Inflammatory macrophage treated with lipopolysaccharide for 4 hours (primary cell): ENCODE measurements around the gene FMN2.

Source experiments
- DNase-seq: peaks from one replicate; pipeline ENCODE4 v3.0.0-alpha.2; 2020

FMN2 gene

DNA sequence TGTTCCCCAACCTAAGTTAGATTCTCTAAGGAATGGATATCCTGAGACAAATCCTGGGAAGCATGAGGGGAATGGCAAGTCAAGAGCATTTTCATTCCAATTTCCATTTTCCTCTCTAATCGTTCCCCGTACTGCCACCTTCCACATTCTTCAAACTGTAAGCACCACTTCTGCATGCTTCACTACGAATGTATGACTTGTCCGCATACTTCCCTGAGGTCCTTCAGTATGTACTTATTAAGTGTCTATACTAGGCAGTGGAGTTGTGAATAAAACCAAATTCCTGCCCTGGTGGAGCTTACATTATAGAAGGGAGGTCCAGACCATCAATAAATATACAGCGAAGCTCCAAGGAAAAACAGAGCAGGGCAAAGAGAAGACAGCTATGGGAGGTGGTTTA, 365.5 kb downstream of the FMN2 start:
- DNase-seq, result no peak

DNA sequence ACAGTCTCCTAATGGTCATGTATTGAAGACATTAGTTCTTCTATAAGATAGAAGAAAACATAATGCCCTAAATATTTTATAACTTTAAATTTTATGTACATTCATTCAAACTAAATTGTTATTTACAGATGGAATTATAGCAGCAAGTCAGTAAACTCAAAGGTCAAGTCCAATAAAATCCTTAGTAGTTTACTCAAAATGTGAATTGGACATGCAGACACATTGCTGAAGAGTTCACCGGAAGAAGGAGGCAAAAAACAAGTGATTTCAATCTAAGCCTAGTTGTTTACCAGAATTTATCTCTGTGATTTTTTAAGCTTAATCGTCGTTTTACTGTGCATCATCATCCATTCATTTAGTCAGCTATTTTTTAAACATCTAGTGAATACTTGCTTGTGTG, 370.6 kb downstream of the FMN2 start:
- no peak for DNase-seq

DNA sequence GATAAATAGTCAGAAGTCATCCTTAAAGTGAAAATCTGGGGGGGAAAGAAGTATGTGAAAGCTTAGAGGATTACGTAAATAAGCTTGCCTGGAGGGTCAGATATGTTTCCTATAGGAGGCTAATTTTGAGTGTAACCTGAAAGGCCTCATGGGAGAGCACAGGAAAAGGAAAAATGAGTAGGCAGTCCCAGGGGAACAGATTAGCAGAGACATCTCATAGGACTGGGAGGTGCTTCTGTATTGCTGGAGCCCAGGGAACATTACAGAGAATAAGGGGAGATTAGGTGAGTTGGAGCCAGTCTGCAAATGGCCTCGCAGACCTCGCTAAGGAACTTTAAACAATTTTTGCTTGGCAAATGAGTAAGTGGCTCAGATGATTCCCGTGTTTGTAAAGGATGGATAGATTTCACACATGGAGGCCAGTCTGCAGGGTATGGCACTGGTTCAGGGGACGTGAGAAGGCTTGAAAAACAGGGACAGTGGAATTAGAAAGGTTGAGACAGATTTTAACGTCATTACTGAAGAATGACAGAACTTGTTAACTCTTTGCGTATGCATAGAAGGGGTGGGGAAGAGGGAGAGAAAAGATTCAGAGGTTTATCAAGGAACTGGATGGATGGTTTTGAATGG, 371.2 kb downstream of the FMN2 start:
- no peak for DNase-seq

DNA sequence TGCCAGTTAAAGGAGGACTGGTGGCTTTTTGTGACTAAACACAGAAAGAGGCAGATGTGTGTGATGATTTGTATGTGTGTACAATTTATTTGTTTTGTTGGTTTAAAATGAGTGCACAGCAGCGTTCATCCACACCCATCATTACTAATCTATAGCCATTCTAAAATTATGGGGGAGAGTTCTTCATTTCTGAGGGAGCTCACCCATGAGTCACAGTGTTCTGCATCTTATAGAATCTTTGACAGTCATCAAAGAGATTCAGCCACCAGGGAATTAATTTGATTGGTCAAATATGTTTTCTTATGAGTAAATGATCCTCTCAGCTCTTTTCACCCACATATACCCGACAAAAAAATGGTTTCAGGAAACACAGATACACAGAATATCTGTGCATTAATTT, 372.4 kb downstream of the FMN2 start:
- DNase-seq, result no peak

DNA sequence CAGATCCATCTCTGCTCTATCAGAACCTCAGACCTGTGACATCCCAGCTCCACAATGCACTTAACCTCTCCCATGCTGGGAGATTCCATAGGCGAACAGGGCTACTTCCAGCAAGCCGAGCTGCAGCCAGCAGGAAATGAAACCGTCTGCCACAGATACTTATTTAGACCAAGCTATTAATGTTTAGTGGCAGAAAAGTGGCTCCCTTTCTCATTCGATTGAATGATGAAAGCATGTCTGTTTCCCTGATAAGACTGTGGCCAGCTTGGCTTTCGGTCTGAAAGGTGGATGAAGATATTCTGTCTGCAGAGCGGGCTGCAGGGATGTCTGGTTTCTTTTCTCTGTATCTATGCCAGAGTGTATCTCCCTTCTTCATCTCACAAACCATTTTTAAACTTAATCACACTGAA, 373.9 kb downstream of the FMN2 start:
- no peak for DNase-seq

DNA sequence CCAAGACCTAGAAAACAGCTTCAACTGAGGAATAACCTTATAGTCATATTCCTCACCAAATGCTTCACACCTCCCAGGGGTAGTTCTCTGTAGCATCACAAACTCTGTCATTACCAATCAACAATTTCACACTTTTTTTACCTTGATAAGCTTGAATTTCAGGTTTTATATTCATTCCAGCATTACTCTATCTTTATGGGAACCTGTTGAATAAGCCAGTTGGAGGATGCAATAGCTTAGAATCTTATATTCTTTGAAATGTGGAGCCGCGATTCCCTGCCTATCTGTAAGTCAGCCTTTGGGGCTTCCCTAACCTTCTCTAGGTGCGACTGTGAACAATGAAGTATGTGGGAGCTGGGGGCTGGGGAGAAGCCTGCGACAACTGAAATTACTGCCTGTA, 374.8 kb downstream of the FMN2 start:
- no peak for DNase-seq

DNA sequence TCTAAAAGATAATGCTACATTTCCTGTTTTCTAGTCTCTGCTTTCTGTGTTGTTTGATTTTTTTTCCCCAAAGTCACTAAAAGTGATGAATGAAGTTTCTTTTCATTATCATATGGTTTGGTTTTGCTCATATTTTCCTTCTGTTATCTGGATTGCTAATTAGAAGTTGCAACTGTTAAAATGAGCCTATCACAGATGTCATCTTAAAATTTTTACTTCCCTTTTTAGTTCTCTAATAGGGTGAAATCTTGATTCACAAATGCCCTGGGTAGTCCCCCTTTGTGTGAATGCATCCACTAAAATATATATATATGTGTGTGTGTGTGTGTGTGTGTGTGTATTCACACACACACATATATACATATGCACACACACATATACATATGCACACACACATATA, 376.2 kb downstream of the FMN2 start:
- no peak for DNase-seq

DNA sequence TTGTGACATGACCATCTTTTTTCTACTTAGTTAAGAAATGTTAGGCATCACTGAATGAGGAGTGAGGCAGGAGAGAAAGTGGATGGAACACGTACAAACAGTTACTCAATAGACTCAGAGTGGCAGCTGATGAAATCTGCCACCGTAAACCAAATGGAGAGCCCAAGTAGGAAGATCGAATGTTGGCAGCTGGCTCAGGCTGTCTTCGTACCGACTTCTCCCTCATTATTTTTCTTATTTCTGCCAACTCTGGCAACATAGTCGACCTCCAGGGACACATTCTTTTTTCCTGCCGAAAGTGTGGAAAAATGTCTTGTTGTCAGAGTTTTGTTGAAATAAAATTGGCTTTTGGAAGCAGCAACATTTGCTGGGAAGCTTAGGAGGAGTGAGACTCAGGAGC, 377.0 kb downstream of the FMN2 start:
- no peak for DNase-seq

DNA sequence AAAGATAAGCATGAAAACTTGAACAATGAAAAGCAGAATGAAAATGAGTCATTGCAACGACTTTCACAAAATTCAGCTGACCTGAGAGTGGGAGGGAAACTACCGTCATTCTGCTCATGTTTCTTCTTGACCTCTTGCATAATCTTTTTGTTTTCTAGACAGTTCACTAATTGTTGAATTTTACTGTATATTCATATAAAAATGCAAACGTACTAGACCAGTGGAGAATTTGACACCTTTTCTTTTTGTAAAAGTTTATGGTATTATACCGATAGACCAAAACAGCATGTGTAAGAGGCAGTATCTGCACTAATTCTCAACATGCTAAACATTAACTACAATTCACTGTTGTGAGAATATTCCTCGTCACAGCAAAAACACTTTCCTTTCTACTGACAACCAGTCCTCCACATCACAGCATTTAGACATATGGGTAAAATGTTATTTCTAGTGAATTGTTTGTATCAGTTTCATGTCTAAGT, 382.5 kb downstream of the FMN2 start:
- DNase-seq, result peak; percentile 26

DNA sequence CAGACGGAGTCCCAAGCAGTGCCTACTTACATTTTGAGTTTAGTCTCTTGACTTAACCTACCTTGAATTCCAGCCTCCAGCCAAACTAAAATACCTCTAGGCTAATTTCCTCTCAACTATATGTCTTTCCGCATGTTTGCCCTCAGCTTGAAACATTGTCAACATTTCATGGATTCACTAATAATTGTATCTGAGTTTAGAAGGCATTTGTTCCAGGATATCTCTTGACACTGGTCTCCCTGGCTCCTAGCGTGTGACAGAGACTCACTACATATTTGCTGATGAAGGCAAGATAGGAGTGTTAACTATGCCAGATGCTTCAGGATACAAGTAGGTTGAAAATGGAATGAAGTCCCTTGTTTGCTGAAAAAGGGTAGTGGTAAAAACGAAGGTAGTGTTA, 384.1 kb downstream of the FMN2 start:
- DNase-seq, result no peak

DNA sequence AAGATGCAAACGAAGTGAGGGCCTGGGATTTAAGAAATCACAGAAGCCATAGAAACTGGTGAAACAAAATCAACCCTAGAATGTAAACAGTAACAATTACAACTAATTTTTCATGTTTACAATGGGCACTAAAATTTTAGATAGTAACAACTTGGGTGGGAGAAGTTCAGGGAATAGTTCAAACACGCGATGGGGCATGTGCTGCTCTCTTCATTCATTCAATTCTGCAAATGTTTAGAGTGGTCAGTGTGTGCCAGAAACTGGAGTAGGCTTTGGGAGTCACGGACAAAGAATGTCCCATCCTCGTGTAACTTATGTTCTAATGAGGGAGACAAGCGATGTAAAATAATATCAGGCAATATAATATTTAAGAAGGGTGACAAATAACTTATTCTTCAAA, 386.9 kb downstream of the FMN2 start:
- DNase-seq, result no peak

DNA sequence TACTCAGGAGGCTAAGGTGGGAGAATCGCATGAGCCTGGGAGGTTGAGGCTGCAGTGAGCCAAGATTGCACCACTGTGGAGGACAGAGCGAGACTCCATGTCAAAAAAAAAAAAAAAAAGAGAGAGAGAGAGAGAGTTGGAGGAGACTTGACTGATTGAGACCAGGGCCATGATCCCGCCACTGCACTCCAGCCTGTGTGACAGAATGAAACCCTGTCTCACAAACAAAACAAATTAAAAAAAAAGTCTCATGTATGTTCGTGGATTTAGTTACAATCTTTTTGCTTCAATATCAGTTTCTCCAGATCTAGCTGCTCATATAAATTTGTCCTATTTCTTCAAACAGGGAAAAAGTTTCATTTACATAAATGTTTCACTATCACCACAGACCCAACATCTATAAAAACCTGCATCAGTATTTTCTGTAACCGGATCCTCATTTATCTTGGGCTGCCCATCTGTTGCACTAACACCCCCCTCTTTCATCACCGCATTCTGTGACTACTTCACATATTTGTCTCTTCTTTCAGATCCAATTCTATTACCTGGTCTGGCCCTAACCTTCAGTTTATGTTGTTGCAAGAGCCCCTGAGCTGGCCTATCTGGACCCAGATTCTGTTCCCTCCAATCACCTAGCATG, 393.2 kb downstream of the FMN2 start:
- no peak for DNase-seq

DNA sequence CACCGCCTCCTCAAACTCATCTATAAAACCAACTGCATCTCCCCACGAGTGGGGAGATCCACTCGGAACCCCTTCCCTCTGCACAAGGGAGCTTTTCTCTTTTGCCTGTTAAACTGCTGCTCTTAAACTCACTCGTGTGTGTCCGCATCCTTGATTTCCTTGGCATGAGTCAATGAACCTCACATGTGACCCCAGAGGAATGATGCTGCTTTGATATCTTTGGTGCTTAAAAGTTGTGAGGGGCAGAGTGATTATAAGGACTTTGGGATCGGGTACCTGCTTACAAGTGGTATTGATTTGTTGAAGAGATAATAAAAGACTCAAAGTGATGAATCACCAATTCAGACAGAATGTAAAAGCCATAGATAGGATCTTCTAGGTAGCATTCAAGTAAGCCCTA, 394.9 kb downstream of the FMN2 start:
- DNase-seq, result no peak

DNA sequence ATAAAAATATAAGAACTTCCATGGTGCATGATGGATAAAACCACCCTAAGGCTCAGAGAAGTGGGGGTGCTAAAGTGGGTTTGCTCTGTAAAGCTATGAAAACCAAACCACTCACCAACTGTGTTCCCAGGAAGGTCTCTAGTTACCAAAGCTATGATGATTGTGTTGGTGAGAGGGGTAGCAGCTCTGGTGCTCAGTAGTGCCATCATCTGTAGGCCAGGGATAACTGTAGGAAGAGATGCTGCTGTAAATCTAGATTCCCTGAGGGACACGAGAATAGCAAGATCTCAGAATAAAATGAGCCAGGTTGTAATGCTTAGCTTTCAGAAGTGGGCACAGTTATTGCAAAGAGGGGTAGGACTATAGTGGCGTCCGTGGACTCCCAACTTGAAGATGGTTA, 395.8 kb downstream of the FMN2 start:
- no peak for DNase-seq

DNA sequence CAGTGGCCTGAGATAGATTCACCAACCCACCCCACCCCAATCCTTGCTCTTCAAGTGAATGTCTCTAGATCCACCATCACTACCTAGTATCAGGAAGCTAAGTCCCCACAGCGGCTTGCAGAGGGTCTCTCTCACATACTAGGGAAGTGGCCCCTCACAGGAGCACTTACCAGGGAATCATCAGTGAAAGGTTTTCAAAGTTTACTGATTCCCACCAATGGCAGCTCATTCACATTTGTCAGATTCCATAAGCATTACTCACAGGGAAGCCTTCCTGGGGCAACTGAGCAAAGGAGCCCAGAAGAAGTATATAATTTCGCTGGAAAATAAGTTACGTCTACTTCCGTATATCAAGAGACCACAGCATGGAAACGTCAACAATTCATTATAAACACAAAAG, 399.5 kb downstream of the FMN2 start:
- DNase-seq, result no peak

DNA sequence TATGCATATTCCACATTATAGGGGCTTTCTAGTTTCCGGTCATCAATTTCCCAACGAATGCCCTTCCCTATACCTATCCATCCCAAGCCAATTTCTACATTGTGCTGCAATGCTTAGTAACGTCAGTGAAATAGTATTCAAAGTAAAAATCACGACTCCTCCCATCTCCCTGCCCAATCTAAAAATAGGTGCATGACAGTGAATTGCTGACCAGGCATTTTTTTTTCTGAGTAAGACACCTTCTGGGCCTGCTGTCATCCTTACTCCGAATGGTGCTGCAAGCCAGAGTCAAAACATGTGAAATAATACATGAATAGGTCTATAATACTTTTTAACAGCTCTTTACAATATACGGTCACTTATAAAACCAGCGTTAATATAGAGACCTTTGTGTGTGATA, 400.1 kb downstream of the FMN2 start:
- no peak for DNase-seq

DNA sequence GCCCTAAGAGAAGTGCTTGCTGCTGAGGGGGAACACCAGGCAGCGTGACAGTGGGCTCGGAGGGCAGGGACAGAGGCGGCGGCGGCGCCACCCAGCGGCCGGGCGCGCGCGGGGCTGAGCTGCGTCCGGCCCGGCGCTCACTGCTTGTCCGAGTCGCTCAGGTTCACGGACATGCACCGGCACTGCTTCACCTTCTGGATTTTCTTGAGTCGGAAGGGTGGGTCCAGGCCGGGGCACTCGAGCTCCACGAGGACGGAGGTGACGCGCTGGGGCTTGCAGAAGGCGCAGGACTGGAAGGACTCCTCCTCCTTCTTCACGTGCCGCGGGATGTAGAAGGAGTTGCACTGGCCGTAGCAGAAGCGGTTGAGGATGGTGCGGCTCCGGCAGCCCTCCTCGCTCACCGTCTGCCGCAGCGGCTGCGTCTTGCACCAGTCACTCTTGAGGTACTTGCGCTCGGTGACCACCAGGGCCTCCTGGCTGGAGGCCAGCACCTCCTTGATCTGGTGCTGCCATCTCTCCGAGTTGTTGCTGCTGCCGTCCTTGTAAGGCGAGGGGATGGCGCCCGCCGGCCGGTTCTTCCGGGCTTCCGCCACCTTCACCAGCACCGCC, 401.3 kb downstream of the FMN2 start:
- no peak for DNase-seq

DNA sequence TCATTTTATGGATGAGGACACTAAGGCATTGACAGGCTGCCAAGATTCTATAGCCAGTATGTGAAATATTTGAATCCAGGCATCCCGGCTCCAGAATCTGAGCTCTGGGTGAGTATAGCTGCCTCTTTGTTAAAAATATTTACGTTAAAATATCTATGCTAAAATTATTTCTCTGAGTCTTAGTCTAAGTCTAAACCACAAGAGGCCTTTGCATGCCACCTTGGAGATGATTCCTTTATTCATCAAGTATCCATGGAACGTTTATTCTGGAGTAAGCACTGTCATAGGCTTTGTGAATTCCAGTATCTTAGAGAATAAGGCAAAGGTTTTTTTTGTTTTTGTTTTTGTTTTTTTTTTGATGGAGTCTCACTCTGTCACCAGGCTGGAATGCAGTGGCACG, 403.9 kb downstream of the FMN2 start:
- no peak for DNase-seq

DNA sequence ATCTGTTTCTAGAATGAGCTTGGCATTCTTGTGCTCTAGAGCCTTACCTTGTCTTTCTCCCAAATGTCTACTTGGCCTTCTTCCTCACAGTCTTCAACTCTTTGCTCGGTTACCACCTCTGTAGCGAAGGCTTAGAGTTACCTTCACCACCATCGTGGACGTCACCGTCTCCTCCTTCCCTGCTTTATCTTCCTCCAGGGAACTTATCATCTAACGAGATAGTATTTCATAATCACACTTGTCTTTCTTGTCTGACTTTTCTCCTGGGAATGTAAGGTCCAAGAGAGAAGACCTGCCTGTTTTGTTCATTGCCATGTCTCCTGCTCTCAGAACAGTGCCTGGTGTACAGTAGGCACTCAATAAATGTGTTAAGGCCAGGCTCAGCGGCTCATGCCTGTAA, 404.7 kb downstream of the FMN2 start:
- DNase-seq, result no peak

DNA sequence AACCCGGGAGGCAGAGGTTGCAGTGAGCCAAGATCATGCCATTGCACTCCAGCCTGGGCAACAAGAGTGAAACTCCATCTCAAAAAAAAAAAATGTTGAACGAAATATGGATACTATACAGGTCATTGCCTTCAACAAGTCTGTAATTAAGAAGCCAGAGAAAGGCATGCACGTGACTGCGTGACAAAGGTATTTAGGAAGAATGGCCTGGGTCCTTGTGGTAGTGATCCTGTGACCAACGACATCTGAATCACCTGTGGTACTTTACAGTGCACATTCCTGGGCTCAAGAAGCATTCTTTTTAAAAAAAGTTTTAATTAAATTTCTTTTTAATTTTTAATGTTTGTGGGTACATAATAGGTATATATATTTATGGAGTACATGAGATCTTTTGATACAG, 405.3 kb downstream of the FMN2 start:
- no peak for DNase-seq

DNA sequence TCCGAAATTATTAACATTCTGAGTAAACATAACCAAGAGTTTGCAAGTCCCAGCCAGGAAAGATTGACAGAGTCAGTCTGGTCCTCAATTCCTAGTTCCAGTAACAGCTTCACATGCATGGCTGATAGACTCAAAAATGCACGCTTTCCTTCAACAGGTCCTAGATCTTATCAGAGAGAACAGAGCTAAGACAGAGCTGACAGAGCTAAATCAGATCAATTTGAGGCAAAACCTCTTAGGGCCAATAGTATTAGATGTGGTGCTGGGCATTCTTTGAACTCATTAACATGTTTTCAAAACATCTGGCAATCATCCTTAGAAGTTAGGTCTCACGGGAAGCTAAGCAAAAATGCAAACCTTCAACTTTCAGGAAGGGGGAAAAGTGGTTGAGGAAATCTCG, 406.2 kb downstream of the FMN2 start:
- DNase-seq, result no peak

DNA sequence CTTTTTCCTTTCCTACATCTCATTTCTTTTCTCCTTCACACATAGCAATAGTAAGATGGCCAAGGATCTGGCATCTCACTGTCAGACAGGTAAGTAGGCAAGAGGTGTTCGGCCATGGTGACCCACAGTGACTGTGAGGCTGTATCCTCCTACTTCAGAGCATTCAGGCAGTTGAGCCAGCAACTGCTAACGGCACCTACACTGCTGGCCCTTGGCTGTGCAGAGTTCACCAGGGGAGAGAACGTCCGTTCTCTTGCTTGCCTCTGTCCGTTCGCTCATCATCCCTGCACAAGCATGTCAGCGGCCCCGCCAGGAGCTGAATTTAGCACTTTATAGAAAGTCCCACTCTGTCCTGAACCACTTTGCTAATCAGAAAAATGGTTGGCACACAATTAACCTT, 406.7 kb downstream of the FMN2 start:
- DNase-seq, result no peak

DNA sequence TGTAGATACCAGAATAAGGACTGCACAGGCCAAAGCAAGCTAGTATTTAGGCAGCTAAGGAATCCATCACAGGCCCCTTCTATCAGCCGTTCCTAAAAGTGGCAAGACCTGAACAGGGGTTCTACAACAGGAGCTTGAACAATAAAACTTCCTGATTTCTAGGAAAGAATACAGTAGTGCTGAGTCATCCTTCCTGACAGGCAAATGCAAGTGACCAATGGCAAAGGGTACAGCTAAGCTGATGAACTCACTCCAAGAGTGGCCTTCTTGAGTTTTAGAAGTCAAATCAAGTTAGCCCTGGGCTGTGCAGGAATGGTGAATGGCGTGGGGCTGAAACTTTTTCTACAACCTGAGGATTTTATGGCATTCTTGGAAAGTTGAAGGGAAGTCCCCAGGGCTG, 407.3 kb downstream of the FMN2 start:
- DNase-seq, result no peak

DNA sequence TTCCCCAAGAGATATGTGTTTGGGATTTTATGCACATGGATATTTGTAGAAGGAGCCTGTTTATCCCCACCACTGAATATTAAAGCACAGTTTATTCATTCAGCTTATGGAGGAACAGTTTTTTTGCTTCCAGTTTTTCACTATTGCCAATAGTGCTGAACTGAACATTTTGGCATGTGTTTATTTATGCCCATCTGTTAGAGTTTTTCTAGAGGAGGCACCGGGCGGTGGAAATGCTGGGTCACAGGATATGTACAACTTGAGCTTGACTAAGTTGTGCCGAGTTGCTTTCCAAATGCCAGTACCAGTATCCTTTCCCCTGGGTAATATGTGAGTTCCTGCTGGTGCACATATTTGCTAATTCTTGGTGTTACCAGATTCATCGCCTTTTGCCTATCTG, 409.0 kb downstream of the FMN2 start:
- DNase-seq, result no peak

DNA sequence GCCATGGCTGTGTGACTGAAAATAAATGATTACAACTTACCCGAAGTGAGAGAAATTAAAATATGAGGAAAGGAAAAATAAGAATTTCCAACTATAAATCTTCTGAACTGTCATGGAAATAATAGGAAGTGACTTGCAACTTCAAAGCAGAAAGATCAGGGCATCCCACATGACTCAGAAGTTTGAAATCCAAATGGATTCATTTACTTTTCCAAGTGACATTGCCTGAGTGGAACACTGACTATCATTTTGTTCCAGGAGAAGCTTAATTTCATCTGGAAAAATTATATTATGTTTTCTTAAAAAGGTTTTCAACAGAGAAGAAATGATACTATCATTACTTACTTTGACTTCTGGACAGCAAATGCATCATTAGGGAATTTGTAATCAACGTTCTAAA, 409.4 kb downstream of the FMN2 start:
- no peak for DNase-seq
